ENCODE results near the gene KCTD1. TPM values are rescaled to one million over a fixed set of nuclear protein-coding genes. Genes with fewer than 3 reads are reported as not detected.

Gene KCTD1
- total RNA-seq, 2 experiments from 2014 or later, result 10.1 to 10.3 TPM

GRCh38 chr18:26468931-26469340 is 79.4 kb downstream of the KCTD1 start:
- ChIA-PET CTCF (ENCODE audit: unreplicated experiment) (interaction anchor here (0.9 to 2.8 kb wide), 3 partner anchors 8 to 90 kb away, joined by 3 to 13 read pairs (median 3); partner anchors contain the start of gene KCTD1), POLR2A (interaction anchor here (0.7 to 1.8 kb wide), 9 partner anchors 8 to 265 kb away, joined by 3 to 11 read pairs (median 4); no protein-coding TSS in a partner anchor)
- peaks cover 34% of the 10 kb centered on the region for H3K4me1 ChIP-seq (ENCODE audit: insufficient read depth, low read length, poor library complexity, severe bottlenecking)
- peak overlapping the region; percentile 41 for H3K4me3 ChIP-seq (ENCODE audit: low read depth, low read length, poor library complexity, severe bottlenecking)
- H2AFZ ChIP-seq (ENCODE audit: low read length), result peak overlapping the region; percentile 80; the same call in 1 of the 2 replicates
- no peaks in the 10 kb centered on the region for H4K20me1 ChIP-seq (ENCODE audit: insufficient read depth, low read length)
- H3K9me2 ChIP-seq (ENCODE audit: insufficient read depth, low read length), result no peaks in the 10 kb centered on the region
- peak overlapping the region; percentile 77 for H3K4me2 ChIP-seq (ENCODE audit: low read length)
- H3K27ac ChIP-seq (ENCODE audit: low read depth, low read length, poor library complexity, severe bottlenecking), result peak overlapping the region; percentile 65
- no peak for TF ChIP-seq EZH2phosphoT487 (IDR thresholded peaks at IDR 0.05; ENCODE audit: borderline replicate concordance, low read depth, low read length)
- TF ChIP-seq CTCF (conservative IDR thresholded peaks at IDR 0.05; ENCODE audit: low read length), result peak; percentile 76
- no peaks in the 10 kb centered on the region for H3K79me2 ChIP-seq (ENCODE audit: insufficient read depth, low read depth, low read length)
- no peaks in the 10 kb centered on the region for H3K9me3 ChIP-seq (ENCODE audit: low read length)
- BruUV-seq (replicated peaks), result no TSS peak
- intact Hi-C loops (cut with micrococcal nuclease; ENCODE audit: unreplicated experiment), result loop anchor here (5.0 to 10.0 kb wide), 2 partner anchors 178 to 284 kb away; no protein-coding TSS in a partner anchor
- no peaks in the 10 kb centered on the region for H3K36me3 ChIP-seq (ENCODE audit: insufficient read depth, low read length)
- peak; percentile 80 for DNase-seq (ENCODE audit: low spot score)

DNA sequence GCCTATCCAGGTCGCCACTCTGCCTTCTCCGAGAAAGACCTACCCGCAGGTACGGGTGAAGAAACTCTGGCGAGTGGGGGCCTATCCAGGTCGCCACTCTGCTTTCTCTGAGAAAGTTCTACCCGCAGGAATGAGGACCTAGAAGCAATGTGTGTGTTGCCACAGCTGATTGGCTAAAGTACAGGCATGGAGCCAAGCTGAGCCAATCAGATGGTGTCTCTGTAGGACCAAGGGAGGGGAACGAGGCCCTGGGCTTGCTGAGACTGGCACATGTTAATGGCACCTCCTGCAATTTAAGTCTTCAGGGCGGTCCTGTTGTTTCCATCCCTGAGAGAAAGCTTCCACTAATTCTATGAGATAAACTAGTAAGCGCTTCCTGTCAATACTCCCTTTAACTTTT is 82.3 kb downstream of the KCTD1 start:
- no peak for DNase-seq (ENCODE audit: low spot score)
- no peak overlapping the region for H2AFZ ChIP-seq (ENCODE audit: low read length)
- H3K4me2 ChIP-seq (ENCODE audit: low read length), result no peak overlapping the region
- ChIA-PET CTCF (ENCODE audit: unreplicated experiment) (no interaction called here), POLR2A (interaction anchor here (1.1 kb wide), 1 partner anchor 21 kb away, joined by 3 read pairs; no protein-coding TSS in a partner anchor)
- TF ChIP-seq CTCF (conservative IDR thresholded peaks at IDR 0.05; ENCODE audit: low read length) (no peak; the same call in 1 of the 2 replicates), EZH2phosphoT487 (IDR thresholded peaks at IDR 0.05; ENCODE audit: borderline replicate concordance, low read depth, low read length) (no peak)
- no peak overlapping the region for H3K27ac ChIP-seq (ENCODE audit: low read depth, low read length, poor library complexity, severe bottlenecking)
- H3K79me2 ChIP-seq (ENCODE audit: insufficient read depth, low read depth, low read length), result no peaks in the 10 kb centered on the region
- H3K9me2 ChIP-seq (ENCODE audit: insufficient read depth, low read length), result no peaks in the 10 kb centered on the region
- H3K9me3 ChIP-seq (ENCODE audit: low read length), result no peaks in the 10 kb centered on the region
- no peaks in the 10 kb centered on the region for H4K20me1 ChIP-seq (ENCODE audit: insufficient read depth, low read length)
- intact Hi-C loops (cut with micrococcal nuclease; ENCODE audit: unreplicated experiment), result loop anchor here (5.0 to 10.0 kb wide), 2 partner anchors 181 to 281 kb away; no protein-coding TSS in a partner anchor
- BruUV-seq (replicated peaks), result no TSS peak
- H3K4me1 ChIP-seq (ENCODE audit: insufficient read depth, low read length, poor library complexity, severe bottlenecking), result peaks cover 54% of the 10 kb centered on the region
- H3K36me3 ChIP-seq (ENCODE audit: insufficient read depth, low read length), result no peaks in the 10 kb centered on the region
- no peak overlapping the region for H3K4me3 ChIP-seq (ENCODE audit: low read depth, low read length, poor library complexity, severe bottlenecking)

GRCh38 chr18:26465431-26465830 is 82.9 kb downstream of the KCTD1 start:
- ChIA-PET CTCF (ENCODE audit: unreplicated experiment) (interaction anchor here (0.6 kb wide), 1 partner anchor 26 kb away, joined by 4 read pairs; no protein-coding TSS in a partner anchor), POLR2A (interaction anchor here (0.6 kb wide), 1 partner anchor 17 kb away, joined by 3 read pairs; no protein-coding TSS in a partner anchor)
- Histone ChIP-seq H3K36me3 (ENCODE audit: insufficient read depth, low read length) (no peaks in the 10 kb centered on the region), H3K4me3 (ENCODE audit: low read depth, low read length, poor library complexity, severe bottlenecking) (no peak overlapping the region), H3K4me1 (ENCODE audit: insufficient read depth, low read length, poor library complexity, severe bottlenecking) (peaks cover 54% of the 10 kb centered on the region), H2AFZ (ENCODE audit: low read length) (no peak overlapping the region), H3K9me2 (ENCODE audit: insufficient read depth, low read length) (no peaks in the 10 kb centered on the region), H3K4me2 (ENCODE audit: low read length) (no peak overlapping the region), H3K79me2 (ENCODE audit: insufficient read depth, low read depth, low read length) (no peaks in the 10 kb centered on the region), H4K20me1 (ENCODE audit: insufficient read depth, low read length) (no peaks in the 10 kb centered on the region), H3K27ac (ENCODE audit: low read depth, low read length, poor library complexity, severe bottlenecking) (no peak overlapping the region), H3K9me3 (ENCODE audit: low read length) (no peaks in the 10 kb centered on the region)
- intact Hi-C loops (cut with micrococcal nuclease; ENCODE audit: unreplicated experiment), result loop anchor here (5.0 to 10.0 kb wide), 2 partner anchors 182 to 281 kb away; no protein-coding TSS in a partner anchor
- no peak for DNase-seq (ENCODE audit: low spot score)
- TF ChIP-seq EZH2phosphoT487 (IDR thresholded peaks at IDR 0.05; ENCODE audit: borderline replicate concordance, low read depth, low read length) (no peak), CTCF (conservative IDR thresholded peaks at IDR 0.05; ENCODE audit: low read length) (no peak)
- BruUV-seq (replicated peaks), result no TSS peak

Data from OCI-LY7 (cell line).